HepG2 (cell line): ENCODE measurements around the gene PNPLA3. TPM values are rescaled to one million over a fixed set of nuclear protein-coding genes. Genes with fewer than 3 reads are reported as not detected.

ENCODE experiments used
- CENPT ChIP-seq: sonication (generic); formaldehyde crosslinking; IDR thresholded peaks from 2 replicates; pipeline ENCODE4 v1.8.0; 2022; ENCODE audit warnings: low read depth, mild to moderate bottlenecking, moderate library complexity, missing genetic modification reagents
- FOSL2 ChIP-seq: sonication (generic); formaldehyde crosslinking; IDR thresholded peaks from 2 replicates; pipeline ENCODE4 v1.4.0; 2020; ENCODE audit warnings: missing genetic modification reagents
- HDAC6 ChIP-seq: fragments of 200-600 bp; sonication (generic); IDR thresholded peaks from 2 replicates; pipeline ENCODE4 v1.7.0; 2017; ENCODE audit warnings: mild to moderate bottlenecking, antibody characterized with exemption, low read length, low read depth
- HNF4G ChIP-seq, 2 experiments: sonication (generic) in 1 of 2; formaldehyde crosslinking in 1 of 2; IDR thresholded peaks; 2 replicates each; pipeline versions ENCODE4 v1.4.0 to v1.6.1; 2011 to 2020; ENCODE audit warnings: borderline replicate concordance in 2 of 2, low read depth in 2 of 2, mild to moderate bottlenecking in 2 of 2, low read length in 1 of 2, missing genetic modification reagents in 1 of 2, moderate library complexity in 1 of 2
- KLF15 ChIP-seq: sonication (generic); formaldehyde crosslinking; IDR thresholded peaks from 2 replicates; pipeline ENCODE4 v1.8.1; 2023; ENCODE audit warnings: borderline replicate concordance, mild to moderate bottlenecking, inconsistent platforms, missing genetic modification reagents, mixed read lengths
- KMT2A ChIP-seq: sonication (generic); formaldehyde crosslinking; IDR thresholded peaks from 2 replicates; pipeline ENCODE4 v1.4.0; 2020; ENCODE audit warnings: missing genetic modification reagents
- NR2F2 ChIP-seq: IDR thresholded peaks from 2 replicates; pipeline ENCODE4 v1.6.1; 2012; ENCODE audit warnings: low read depth, inconsistent platforms, borderline replicate concordance
- RAD21 ChIP-seq: fragments of 450-650 bp; formaldehyde crosslinking; IDR thresholded peaks from 2 replicates; pipeline ENCODE4 v1.5.0; 2020; ENCODE audit warnings: mild to moderate bottlenecking
- SSRP1 ChIP-seq: IDR thresholded peaks from 2 replicates; pipeline ENCODE4 v1.6.1; 2016; ENCODE audit warnings: control low read depth
- ZBTB14 ChIP-seq: sonication (generic); formaldehyde crosslinking; IDR thresholded peaks from 2 replicates; pipeline ENCODE4 v1.4.0; 2020; ENCODE audit warnings: missing genetic modification reagents
- ZBTB37 ChIP-seq: sonication (generic); formaldehyde crosslinking; IDR thresholded peaks from 2 replicates; pipeline ENCODE4 v1.4.0; 2020; ENCODE audit warnings: mild to moderate bottlenecking, missing genetic modification reagents
- ZC3H13 ChIP-seq: sonication (generic); formaldehyde crosslinking; IDR thresholded peaks from 2 replicates; pipeline ENCODE4 v1.8.1; 2023; ENCODE audit warnings: mild to moderate bottlenecking, missing genetic modification reagents, moderate library complexity
- ZFP91 ChIP-seq: sonication (generic); formaldehyde crosslinking; IDR thresholded peaks from 2 replicates; pipeline ENCODE4 v1.9.0; 2022; ENCODE audit warnings: missing genetic modification reagents, mild to moderate bottlenecking, borderline replicate concordance
- ZNF253 ChIP-seq: sonication (generic); formaldehyde crosslinking; IDR thresholded peaks from 2 replicates; pipeline ENCODE4 v1.8.0; 2022; ENCODE audit warnings: mild to moderate bottlenecking, missing genetic modification reagents, borderline replicate concordance
- ZNF644 ChIP-seq: IDR thresholded peaks from 2 replicates; pipeline ENCODE4 v1.6.1; 2016; ENCODE audit warnings: low read depth
- ZNF672 ChIP-seq: sonication (generic); formaldehyde crosslinking; IDR thresholded peaks from 2 replicates; pipeline ENCODE4 v1.8.1; 2022; ENCODE audit warnings: missing genetic modification reagents
- polyA plus RNA-seq, 8 experiments: library from polyadenylated mRNA; depleted of rRNA in 3 of 8; stranded (reverse) in 7 of 8; unstranded in 1 of 8; fragments of >200 nt; fragmentation: Illumina TruSeq in 4 of 8; extraction: Trizol in 4 of 8; gene quantifications; 2 replicates each; pipeline versions ENCODE4 v1.2.1 to v1.2.3, GENCODE V29; 2011 to 2016; ENCODE audit warnings: low read depth in 4 of 8, missing spikeins in 1 of 8, mixed read lengths in 1 of 8; ENCODE audit not compliant: insufficient read depth in 1 of 8
- total RNA-seq, 5 experiments: library from RNA; depleted of rRNA; stranded (reverse); fragments of >200 nt; fragmentation: Illumina TruSeq; extraction: Trizol; gene quantifications; 2 replicates each; pipeline ENCODE4 v1.2.3, GENCODE V29; 2016; ENCODE audit warnings: low read depth in 1 of 5
- TF ChIP-seq, protein P1 (sequence below): IDR thresholded peaks from 2 replicates; pipeline ENCODE4 v1.6.1; 2016; ENCODE audit warnings: low read depth, missing genetic modification reagents, missing compliant biosample characterization

PNPLA3 gene
- total and polyA plus RNA-seq, 2 of the 13 experiments (the other 11 are each of a cell fraction or from before 2014, with no cell fraction given) = 16.9 to 19.8 TPM

GRCh38 chr22:43955040-43955882 lies 31.7 kb downstream of the PNPLA3 start, which contains the start of gene SAMM50 (continued):
- TF ChIP-seq ZFP91 (CRISPR knock-in tag) (peak; percentile 91), ZNF253 (no peak), ZBTB14 (CRISPR knock-in tag) (peak; percentile 33; the same call in 1 of the 2 replicates), KLF15 (CRISPR knock-in tag) (no peak), KMT2A (CRISPR knock-in tag) (peak; percentile 75; the same call in 1 of the 2 replicates), RAD21 (CRISPR knock-in tag) (no peak), FOSL2 (0 out of 2 replicates have a peak, but pooled peaks have one; percentile 27), HNF4G (IDR thresholded peaks at IDR 0.05; ENCODE audit: borderline replicate concordance, low read depth, low read length) (0 out of 2 replicates have a peak, but pooled peaks have one; percentile 28), HNF4G (CRISPR knock-in tag; IDR thresholded peaks at IDR 0.05; ENCODE audit: borderline replicate concordance, low read depth) (no peak), ZBTB37 (no peak), NR2F2 (peak; percentile 13; the same call in 1 of the 2 replicates), HDAC6 (no peak), CENPT (CRISPR knock-in tag) (no peak), ZNF644 (CRISPR knock-in tag) (no peak), SSRP1 (CRISPR knock-in tag) (no peak), ZNF672 (CRISPR knock-in tag) (peak; percentile 59; the same call in 1 of the 2 replicates), ZC3H13 (CRISPR knock-in tag) (peak; percentile 95)
- TF ChIP-seq, protein P1, sequence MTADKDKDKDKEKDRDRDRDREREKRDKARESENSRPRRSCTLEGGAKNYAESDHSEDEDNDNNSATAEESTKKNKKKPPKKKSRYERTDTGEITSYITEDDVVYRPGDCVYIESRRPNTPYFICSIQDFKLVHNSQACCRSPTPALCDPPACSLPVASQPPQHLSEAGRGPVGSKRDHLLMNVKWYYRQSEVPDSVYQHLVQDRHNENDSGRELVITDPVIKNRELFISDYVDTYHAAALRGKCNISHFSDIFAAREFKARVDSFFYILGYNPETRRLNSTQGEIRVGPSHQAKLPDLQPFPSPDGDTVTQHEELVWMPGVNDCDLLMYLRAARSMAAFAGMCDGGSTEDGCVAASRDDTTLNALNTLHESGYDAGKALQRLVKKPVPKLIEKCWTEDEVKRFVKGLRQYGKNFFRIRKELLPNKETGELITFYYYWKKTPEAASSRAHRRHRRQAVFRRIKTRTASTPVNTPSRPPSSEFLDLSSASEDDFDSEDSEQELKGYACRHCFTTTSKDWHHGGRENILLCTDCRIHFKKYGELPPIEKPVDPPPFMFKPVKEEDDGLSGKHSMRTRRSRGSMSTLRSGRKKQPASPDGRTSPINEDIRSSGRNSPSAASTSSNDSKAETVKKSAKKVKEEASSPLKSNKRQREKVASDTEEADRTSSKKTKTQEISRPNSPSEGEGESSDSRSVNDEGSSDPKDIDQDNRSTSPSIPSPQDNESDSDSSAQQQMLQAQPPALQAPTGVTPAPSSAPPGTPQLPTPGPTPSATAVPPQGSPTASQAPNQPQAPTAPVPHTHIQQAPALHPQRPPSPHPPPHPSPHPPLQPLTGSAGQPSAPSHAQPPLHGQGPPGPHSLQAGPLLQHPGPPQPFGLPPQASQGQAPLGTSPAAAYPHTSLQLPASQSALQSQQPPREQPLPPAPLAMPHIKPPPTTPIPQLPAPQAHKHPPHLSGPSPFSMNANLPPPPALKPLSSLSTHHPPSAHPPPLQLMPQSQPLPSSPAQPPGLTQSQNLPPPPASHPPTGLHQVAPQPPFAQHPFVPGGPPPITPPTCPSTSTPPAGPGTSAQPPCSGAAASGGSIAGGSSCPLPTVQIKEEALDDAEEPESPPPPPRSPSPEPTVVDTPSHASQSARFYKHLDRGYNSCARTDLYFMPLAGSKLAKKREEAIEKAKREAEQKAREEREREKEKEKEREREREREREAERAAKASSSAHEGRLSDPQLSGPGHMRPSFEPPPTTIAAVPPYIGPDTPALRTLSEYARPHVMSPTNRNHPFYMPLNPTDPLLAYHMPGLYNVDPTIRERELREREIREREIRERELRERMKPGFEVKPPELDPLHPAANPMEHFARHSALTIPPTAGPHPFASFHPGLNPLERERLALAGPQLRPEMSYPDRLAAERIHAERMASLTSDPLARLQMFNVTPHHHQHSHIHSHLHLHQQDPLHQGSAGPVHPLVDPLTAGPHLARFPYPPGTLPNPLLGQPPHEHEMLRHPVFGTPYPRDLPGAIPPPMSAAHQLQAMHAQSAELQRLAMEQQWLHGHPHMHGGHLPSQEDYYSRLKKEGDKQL = no peak
